Measurements from ENCODE around the gene HHAT.
"Not testable (repeated sequence)": the region's sequence is repeated elsewhere in the genome, so short reads cannot be mapped to it uniquely, and the experiment has no call there.

The HHAT gene

GRCh38 chr1:210313046-210313595 lies 15.6 kb upstream of the HHAT start:
- no peak for DNase-seq

- no peak for DNase-seq
Observed at GRCh38 chr1:210313921-210314320, 14.8 kb upstream of the HHAT start.

- no peak for DNase-seq
Observed at GRCh38 chr1:210315529-210315928, 13.2 kb upstream of the HHAT start.

GRCh38 chr1:210321131-210321530 lies 7.6 kb upstream of the HHAT start:
- no peak for DNase-seq

GRCh38 chr1:210321552-210321951 lies 7.2 kb upstream of the HHAT start:
- no peak for DNase-seq

GRCh38 chr1:210323957-210324356 lies 4.7 kb upstream of the HHAT start:
- no peak for DNase-seq

- no peak for DNase-seq
Observed at GRCh38 chr1:210325026-210325670, 3.6 kb upstream of the HHAT start.

- DNase-seq: no peak
Observed at GRCh38 chr1:210328032-210328745, 513 bp upstream of the HHAT start.

- DNase-seq: no peak
Observed at GRCh38 chr1:210330279-210330866, 1.7 kb downstream of the HHAT start.

GRCh38 chr1:210332233-210332632 lies 3.5 kb downstream of the HHAT start:
- DNase-seq: no peak

GRCh38 chr1:210332719-210333398 lies 4.2 kb downstream of the HHAT start:
- DNase-seq: no peak

- no peak for DNase-seq
Observed at GRCh38 chr1:210335001-210335400, 6.3 kb downstream of the HHAT start.

GRCh38 chr1:210336362-210336761 lies 7.7 kb downstream of the HHAT start:
- no peak for DNase-seq

- no peak for DNase-seq
Observed at GRCh38 chr1:210339500-210339899, 10.8 kb downstream of the HHAT start.

- no peak for DNase-seq
Observed at GRCh38 chr1:210340311-210340710, 11.6 kb downstream of the HHAT start.

GRCh38 chr1:210340841-210341240 lies 12.1 kb downstream of the HHAT start:
- no peak for DNase-seq

- DNase-seq: peak; percentile 13
Observed at GRCh38 chr1:210342986-210343780, 14.5 kb downstream of the HHAT start.

- DNase-seq: no peak
Observed at GRCh38 chr1:210344706-210345105, 16.0 kb downstream of the HHAT start.

GRCh38 chr1:210347112-210347511 lies 18.4 kb downstream of the HHAT start:
- no peak for DNase-seq

- DNase-seq: no peak
Observed at GRCh38 chr1:210351496-210351895, 22.8 kb downstream of the HHAT start.

GRCh38 chr1:210352575-210352974 lies 23.9 kb downstream of the HHAT start:
- DNase-seq: no peak

GRCh38 chr1:210354305-210354704 lies 25.6 kb downstream of the HHAT start:
- not testable (repeated sequence) for DNase-seq
